Renal pelvis (tissue), 4 donors: ENCODE data around the gene ZNF175. TPM values are rescaled to one million over a fixed set of nuclear protein-coding genes. Genes with fewer than 3 reads are reported as not detected.

Source experiments
- DNase-seq: peaks from one replicate; pipeline ENCODE4 v3.0.0-alpha.2; 2013
- polyA plus RNA-seq, 3 donors: library from polyadenylated mRNA; unstranded; fragments of 120-200 nt; gene quantifications; one replicate each; pipeline ENCODE4 v1.2.1, GENCODE V29; 2013; ENCODE audit not compliant: insufficient read length in 3 of 3

Gene ZNF175
- polyA plus RNA-seq, 3 donors = 15.3 to 22.0 (median 17.3) TPM

DNA sequence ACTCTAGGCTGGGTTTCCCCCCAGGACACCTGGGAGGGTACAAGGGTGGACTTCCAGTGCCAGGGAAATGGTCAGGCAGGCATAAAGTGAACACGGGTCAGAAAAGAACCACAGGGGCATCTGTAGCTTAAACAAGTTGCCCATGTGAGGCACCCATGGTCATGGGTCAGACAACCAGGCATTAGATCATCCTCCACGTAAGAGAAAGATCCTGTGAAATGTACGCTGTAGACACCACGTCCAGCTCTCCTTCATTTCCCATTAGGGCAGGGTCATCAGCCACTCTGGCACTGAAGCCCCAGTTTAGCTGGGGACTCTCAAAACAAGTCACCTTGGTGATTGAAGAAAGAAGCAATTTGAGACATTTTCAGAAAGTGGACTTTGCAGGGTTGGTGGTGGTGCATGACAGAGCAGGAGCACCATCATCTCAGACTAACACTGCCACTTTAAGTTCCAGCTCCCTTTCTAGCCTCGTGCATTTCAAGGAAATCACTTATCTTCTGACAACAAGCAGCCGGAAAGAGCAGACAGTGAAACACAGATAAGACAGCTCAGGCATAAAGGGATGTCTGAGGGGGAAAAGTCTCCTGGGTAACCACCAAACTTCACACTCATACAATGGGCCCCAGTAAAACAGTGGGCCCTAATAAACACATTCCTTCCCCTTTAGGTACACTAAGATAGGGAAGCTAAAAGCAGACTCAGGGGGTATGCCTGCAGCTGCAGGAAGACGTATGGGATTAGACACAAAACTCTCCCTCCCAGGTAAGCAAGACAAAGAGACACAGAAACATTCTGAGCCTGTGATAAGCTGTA is 23.5 kb upstream of the ZNF175 start:
- no peak for DNase-seq

- DNase-seq = no peak
Observed at GRCh38 chr19:51548213-51548651, 22.9 kb upstream of the ZNF175 start.

DNA sequence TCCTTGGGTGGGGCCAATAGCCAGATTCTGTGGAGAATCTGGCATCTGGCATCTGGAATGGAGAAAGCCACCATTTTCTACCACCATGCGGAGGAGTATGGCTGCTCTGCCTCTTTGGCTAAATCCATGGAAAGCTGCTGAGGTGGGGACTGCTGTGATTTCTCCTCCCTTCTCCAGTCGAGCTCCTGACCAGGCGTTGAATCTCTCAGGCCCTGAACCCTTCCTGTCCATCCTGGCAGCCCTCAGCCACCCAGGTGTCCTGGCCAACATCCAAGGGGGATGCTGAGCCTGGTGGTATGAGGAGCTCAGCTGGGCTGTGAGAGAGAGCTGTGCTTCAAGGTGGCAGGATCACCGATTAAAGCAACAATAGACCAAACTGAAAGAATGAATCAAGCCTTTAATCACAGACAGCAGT is 22.2 kb upstream of the ZNF175 start:
- no peak for DNase-seq

DNA sequence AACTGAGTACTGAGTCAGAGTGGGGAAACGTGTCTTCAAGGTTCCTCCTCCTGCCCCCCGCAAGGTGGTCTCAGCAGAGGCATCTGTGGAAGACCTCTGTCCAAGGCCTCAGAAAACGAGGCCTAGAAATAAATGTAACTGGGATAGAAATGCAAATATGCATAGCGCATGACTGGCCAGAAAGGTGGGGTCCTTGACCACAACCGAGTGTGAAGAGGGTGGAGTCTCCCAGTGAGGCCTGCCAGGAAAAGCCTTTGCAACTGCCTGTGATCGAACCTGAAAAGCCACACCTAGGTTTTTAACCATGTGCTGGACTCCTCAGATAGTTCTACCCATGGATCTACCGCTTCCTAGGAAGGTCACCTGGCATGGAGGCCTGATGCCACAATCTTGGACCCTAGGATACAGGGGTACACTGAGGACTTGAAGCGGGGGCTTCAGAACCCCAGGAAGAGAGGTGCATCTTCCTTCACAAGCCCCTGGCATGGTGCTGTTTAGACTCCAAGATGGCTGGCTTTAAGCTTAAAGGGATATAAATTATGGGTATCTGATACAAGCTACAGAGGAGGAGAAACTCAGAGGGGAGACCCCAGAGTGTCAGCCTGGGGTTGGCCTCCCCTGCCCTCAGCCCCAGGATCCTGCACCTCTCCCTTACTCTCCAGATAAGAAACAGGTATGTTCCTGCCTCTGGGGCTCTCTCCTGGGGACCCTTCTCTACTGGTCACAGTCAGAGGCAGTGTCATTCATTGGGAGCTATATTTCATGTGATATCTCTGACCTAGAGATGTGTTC is 21.4 kb upstream of the ZNF175 start:
- no peak for DNase-seq

DNA sequence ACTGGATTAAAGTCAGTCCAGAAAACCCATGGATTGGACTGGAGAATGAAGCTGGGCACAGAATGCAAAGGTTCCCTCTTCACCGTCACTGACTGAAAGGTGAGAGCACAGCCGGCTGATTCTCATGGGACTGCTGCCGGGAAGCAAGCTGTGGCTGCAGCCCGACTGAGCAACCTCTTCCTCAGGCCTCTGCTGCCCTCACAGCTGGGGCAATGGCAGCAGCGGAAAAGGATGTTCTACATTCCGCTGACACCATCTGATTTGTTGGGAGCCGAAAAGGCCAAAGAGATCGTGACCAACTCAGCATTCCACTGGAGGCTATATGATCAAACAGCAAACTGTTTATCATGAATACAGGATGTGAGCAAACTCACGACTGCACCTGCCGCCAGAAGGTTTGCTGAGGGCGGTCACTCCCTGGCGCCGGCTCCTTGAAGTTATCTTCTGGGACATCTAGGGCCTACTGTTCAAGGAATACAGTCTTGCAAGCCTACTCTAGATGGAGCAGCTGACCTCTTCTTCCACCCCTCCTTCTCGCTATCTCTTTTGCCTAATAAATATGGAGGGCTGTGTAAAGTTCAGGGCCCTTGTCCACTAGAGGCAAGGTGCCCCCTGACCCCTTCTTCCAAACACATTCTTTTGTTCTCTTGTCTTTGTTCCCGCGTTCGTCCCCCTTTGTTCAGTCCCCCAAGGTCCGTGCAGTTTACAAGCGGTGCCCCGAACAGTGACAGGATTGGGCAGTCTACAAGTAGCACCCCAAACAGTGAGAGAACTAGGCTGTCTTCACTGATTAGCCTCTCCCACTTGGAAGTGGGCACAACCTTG is 20.0 kb upstream of the ZNF175 start:
- no peak for DNase-seq

- no peak for DNase-seq
Observed at GRCh38 chr19:51551673-51552432, 19.2 kb upstream of the ZNF175 start.

- DNase-seq = no peak
Observed at GRCh38 chr19:51552608-51552995, 18.5 kb upstream of the ZNF175 start.

DNA sequence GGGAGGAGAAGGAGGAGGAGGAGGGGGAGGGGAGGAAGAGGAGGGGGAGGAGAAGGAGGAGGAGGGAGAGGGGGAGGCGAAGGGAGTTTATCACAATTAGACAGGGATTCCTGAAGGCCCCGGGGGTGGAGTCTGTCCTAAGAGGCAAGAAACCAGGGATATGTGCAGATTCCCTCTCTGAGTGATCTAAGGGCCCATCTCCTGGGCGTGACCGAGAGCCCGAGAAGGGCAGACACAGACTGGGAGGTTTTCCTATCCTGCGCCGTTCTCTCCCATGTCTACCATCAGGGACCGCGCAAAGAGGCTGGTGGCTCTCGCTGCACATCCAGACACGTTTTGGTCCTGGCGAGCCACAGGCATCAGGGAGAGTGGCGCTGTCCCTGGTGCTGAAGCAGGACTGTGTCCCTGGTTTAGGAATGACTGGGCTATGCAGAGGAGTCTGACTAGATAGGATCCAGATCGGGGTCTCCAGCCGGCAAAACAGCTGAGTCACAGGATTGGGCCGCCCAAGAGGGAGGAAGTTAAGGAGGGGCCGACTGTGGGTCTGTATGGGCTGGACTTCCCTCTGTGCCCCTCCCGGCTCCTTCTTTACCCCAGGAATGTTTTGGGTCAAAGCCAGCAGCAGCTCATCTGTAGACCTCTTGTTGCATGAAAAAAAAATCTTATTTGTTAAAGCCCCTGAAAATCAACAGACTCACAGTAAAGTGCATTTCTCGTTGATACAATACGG is 17.9 kb upstream of the ZNF175 start:
- peak; percentile 86 for DNase-seq

DNA sequence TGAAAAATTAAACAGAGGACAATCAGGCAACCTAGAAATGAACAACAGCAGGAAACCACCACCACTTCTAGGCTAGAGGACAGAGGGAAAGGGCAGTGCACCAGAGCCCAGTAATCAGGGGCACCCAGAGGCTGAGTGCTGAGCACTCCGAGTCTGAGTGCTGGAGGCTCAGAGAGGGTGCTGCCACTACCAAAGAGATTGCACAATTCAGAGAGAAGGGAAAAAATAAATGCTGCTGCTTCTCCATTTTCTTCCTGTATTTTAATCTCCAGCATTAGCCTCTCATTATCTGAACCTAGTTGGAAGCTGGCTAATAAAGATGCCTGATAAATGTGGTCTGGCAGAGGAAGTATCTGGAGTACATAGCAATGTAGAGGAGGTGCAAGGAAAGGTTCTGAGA is 11.8 kb upstream of the ZNF175 start:
- DNase-seq = no peak

DNA sequence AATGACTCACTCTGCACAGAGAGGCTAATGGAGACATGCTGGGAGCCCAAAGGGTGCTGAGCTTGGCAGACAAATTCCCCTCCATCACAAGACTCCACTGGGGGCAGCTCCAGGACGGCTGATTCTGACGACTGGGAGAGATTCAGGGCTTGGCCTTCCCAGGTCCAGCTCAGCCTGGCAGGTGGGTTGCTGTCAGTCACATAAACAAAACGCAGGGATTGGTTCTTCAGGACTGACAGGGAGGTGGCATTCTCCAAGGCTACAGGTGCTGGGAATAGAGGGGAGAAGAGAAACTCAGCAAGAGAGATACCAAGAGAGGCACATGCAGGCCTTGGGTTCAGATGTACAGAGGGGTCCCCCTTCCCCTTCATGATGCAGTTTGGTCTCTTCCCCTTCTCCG is 10.7 kb upstream of the ZNF175 start:
- DNase-seq = no peak

GRCh38 chr19:51564791-51565190 is 6.3 kb upstream of the ZNF175 start:
- no peak for DNase-seq

DNA sequence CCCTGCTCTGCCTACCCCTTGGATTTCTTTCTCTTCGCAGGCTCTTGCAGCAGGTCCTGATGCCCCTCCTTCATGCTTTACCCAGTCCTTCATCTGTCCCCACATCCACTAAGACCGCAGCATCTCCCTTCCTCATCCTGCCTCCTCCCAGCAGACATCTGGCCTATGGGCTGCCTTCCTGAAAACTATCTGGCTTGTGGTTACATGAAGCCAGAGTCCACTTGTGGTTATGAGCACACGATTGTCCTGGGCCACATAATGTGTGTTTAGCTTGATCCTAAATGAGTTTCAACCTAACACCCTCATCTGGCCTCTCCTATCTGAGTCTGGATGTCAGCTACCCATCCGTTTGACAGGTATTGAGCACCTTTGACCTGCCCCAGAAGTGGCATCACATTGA is 5.5 kb upstream of the ZNF175 start:
- no peak for DNase-seq

- no peak for DNase-seq
Observed at GRCh38 chr19:51566489-51567100, 4.5 kb upstream of the ZNF175 start.

- no peak for DNase-seq
Observed at GRCh38 chr19:51567583-51567982, 3.5 kb upstream of the ZNF175 start.

DNA sequence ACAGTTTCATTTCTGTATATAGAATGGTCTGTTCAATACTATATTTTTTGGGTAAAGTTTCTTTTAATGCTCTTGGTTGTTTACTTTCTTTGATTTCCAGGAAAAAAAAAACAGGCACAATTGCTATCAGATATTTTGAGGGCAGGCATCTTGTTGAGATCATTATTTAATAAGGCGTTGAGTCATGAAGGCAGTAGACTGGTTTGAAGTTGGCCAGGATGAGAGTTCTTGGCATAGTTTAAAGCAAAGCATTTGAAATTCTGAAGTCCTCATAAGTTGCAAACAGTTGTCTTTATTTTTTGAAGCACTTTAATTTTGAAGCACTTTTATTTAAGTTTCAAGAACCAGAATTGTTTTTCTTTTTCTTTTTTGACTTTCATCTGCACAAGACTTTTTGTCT is 2.6 kb upstream of the ZNF175 start:
- no peak for DNase-seq

DNA sequence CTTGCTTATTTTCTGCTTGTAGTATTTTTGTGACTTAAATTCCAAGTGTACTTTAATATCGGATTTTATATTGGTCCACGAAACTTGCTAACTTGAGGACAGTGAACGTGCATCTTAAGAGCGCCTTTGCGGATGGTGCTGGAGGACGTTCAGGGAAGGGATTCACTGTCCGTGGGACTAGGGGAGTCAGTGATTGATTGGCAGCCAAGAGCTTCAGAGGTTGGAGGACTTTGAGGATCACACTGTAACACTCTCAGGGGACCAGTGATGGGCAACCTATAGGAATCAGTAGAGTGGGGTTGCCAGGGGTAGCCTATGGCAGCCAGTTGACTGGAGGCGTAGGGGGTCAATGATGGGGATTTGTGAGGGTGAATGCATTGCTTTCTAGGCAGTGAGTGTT is 516 bp downstream of the ZNF175 start:
- peak; percentile 14 for DNase-seq

GRCh38 chr19:51572410-51572809 is 1.3 kb downstream of the ZNF175 start:
- DNase-seq = no peak

DNA sequence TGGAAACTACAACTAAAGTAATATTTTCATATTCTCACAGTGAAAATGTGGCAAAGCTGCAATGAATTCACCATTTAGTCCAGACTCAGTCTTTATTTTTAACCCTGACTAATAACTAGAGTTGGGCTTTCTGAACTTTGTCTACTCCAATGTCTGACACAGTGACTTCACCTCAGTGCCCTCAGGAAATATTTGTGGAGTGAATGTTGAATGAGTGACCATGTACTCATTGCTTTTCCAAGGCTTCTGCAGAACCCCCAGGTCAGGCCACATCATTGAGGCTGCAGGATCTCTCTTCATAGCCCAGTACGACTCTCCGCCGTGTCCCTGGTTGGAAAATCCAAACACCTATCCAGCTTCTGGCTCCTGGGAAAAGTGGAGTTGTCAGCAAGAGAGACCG is 1.8 kb downstream of the ZNF175 start:
- DNase-seq = no peak

GRCh38 chr19:51573331-51573730 is 2.2 kb downstream of the ZNF175 start:
- DNase-seq = no peak

DNA sequence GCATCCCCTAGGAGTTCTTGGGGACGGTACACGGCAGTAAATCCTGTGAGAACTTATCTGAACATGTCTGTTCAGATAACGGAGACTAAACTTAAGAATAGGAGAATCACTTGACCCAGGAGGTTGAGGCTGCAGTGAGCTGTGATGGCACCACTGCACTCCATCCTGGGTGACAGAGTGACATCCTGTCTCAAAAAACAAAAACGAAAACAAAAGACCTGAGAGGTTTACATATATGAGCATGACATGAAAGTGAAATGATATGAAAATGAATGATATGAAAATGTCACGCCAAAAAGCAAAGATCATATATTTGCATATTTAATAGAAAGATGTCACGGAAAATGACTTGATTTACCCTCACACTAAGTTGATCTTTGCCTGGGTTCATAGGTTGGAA is 5.8 kb downstream of the ZNF175 start:
- no peak for DNase-seq
